Glomerular visceral epithelial cell (primary cell): ENCODE data around the gene CYB5R4.
"Not testable (repeated sequence)": the region's sequence is repeated elsewhere in the genome, so short reads cannot be mapped to it uniquely, and the experiment has no call there.

ENCODE experiments used
- DNase-seq: peaks from one replicate; pipeline ENCODE4 v3.0.0-alpha.2; 2016; ENCODE audit errors: extremely low spot score

Gene CYB5R4

DNA sequence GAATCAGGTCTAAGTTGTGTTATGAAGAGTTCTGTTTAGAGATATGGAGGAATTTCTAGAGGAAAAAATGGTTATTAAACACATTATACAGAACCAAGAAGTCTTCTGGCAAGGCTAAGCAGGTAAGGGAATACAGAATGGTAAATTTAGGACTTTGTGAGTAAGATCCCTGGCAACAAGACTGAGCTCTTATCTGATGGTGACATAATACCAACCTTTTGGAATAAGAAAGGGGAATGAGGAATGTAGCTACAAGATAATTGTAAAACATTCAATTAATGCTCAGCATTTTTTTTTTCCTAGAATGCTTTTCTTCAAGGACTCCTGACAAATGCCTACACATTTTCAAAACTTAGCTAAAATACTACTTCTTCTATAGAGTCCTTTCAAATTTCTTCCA, 51.8 kb downstream of the CYB5R4 start:
- DNase-seq = no peak

DNA sequence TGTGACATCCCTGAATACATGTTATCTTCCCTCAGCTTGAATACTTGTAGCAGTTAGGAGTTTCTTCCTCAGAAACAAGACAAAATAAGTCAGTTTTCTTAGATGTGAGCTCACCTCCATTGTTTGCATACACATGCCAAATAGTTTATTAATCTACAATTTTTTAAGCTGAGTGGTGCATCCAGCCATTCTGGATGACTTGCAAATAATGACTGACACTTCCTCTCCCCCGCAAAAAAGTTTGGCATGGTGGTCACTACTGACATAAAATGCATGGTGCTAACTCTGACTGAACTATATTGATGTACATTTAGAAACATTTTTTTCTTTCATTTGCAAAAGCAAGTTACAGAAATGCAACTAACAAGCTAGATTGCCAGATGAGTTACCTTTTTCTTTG, 55.5 kb downstream of the CYB5R4 start:
- DNase-seq = no peak

DNA sequence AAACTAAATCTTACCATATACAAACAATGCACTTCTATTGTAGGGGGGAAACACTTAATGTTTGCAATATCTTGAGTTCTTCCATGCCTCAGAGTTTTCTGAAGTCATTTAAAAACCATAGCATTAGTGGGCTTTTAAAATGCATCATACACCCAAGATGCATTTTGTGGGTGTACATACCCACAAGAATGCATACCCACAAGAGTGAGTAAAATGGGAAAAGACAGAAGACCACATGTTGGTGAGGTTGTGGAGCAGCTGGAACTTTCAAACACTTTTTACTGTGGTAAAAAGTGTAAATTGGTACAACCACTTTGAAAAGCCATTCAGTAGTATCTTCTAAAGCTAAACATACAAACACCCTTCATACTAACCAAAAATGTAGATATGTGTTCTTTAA, 57.5 kb downstream of the CYB5R4 start:
- DNase-seq = no peak

DNA sequence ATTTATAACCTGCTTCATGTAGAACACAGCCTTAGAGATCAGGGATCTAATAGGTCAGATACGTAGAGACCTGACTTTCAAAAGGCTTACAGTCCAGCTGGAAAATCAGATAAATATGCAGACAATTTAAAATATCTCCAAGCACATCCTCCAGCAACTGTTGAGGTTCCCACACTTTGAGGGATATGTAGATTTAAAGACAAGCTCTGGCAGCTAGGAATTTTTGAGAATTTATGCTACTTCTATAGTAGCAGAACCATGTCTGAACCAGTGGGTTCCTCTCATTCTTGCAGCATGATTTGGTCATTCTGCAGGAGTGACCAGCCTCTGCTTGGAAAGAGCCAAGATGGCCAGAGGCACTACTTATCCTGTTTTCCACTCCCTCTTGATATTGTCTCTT, 60.5 kb downstream of the CYB5R4 start:
- DNase-seq = no peak

DNA sequence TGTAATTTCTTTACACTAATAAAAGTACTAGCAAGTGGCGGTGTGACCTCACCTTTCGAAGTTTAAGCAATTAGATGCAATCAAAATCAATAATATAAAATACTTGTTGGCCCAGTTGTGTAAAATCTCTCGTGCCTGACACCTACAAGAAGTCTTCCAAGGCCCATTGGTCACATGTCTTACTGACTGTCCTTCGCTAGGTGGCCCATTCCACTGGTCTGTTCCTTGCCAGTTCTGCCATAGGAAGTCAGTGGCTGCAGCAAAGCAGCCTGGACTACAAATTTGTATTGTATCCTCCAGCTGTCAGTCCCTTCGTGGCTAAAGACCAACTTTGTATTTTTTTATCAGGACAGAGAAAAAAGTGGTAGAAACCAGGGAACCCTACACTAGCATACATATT, 61.8 kb downstream of the CYB5R4 start:
- no peak for DNase-seq

DNA sequence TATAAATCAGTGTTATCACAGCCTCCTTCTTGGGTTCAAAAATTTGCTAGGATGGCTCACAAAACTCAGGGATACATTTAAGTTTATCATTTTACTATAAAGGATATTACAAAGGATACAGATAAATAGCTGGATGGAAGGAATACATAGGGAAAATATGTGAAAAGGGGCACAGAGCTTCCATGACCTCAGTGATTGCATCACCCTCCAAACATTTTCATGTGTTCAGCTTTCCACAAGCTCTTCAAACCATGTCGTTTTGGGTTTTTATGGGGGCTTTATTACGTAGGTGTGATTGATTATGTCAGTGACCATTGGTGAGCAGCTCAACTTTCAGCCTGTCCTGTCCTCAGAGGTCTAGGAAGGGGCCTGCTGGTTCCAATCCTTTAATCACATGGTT, 68.0 kb downstream of the CYB5R4 start:
- no peak for DNase-seq

DNA sequence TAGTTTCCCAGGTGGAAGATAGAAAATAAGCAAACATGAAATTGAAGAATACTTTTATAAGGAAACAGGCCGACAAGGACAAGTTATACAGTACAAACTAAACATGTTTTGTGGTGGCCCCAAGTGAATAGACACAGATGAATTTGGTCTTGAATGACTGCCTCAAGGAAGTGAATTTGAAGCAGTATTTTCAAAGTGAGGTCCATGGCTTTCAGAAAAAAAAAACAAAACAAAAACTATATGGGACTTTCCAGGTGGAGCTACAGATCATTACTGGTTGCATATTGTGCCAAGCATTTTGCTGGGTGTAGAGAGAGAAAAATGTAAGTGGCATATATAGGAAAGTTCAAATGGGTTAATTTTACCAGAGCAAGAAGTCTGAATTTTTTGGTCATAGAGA, 68.8 kb downstream of the CYB5R4 start:
- DNase-seq = no peak

DNA sequence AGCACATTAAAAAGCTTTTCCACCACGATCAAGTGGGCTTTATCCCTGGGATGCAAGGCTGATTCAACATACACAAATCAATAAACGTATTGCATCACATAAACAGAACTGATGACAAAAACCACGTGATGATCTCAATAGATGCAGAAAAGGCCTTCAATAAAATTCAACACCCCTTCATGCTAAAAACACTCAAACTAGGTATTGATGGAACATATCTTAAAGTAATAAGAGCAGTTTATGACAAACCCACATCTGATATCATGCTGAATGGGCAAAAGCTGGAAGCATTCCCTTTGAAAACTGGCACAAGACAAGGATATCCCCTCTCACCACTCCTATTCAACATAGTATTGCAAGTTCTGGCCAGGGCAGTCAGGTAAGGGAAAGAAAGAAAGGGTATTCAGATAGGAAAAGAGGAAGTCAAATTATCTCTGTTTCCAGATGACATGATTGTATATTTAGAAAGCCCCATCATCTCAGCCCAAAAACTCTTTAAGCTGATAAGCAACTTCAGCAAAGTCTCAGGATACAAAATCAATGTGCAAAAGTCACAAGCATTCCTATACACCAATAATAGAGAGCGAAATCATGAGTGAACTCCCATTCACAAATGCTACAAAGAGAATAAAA, 86.8 kb downstream of the CYB5R4 start:
- not testable (repeated sequence) for DNase-seq

DNA sequence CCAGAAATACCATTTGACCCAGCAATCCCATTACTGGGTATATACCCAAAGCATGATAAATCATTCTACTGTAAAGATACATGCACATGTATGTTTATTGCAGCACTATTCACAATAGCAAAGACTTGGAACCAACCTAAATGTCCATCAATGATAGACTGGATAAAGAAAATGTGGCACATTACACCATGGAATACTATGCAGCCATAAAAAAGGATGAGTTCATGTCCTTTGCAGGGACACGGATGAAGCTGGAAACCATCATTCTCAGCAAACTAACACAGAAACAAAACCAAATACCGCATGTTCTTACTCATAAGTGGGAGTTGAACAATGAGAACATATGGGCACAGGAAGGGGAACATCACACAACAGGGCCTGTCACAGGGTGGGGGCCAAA, 88.5 kb downstream of the CYB5R4 start:
- not testable (repeated sequence) for DNase-seq

DNA sequence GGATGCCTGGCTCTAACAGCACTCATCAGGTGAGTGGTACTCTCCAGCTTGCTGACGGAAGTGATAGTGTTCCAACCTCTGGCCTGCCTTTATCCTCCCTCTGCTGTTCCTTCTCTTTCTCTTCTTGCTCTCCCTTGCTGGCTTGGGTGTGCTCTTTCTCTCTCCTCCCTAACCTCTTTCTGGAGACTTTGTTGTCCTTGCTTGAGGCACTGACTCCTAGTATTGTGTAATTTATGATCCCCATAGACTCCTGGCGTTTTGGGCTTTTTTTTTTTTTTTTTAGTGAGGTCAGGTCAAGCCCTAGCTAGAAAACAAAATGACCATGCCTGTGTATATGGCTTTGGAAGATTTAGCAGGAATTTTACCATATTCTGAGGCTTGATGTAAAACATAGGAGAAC, 89.4 kb downstream of the CYB5R4 start:
- DNase-seq = no peak

DNA sequence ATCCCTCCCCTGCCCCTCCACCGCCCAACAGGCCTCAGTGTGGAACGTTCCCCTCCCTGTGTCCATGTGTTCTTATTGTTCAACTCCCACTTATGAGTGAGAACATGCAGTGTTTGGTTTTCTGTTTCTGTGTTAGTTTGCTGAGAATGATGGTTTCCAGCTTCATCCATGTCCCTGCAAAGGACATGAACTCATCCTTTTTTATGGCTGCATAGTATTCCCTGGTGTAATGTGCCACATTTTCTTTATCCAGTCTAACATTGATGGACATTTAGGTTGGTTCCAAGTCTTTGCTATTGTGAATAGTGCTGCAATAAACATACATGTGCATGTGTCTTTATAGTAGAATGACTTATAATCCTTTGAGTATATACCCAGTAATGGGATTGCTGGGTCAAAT, 91.9 kb downstream of the CYB5R4 start:
- DNase-seq = not testable (repeated sequence)

DNA sequence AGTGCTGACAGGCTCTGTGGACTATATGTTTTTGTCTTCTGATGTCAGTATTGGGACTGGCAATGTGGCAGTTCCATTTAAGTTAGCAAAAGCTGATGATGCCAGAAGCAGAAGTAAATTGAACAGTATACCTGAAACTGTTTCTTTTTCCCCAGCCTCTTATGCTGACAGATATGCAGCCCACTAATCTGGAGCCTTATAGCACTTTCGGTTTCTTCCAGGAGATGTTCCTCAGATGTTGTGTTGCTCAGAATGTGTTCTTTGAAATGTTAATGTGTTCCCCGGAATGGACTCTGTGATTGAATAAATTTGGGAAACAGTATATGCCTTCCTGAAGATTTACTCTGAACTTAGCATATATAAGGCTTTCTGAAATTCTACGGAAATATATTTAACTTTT, 93.3 kb downstream of the CYB5R4 start:
- DNase-seq = no peak

DNA sequence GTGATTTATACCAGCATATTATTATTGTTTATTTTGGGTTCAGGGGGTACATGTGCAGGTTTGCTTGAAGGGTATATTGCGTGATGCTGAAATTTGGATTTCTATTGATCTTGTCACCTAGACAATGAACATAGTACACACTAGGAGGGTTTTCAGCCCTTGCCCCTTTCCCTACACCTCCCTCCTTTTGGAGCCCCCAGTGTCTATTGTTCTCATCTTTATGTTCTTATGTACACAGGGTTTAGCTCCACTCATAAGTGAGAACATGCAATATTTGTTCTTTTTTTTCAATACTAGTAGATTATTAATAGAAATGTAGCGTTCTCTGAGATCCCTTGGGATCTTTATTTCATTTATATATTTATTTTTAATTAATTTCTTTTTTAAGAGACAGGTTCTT, 94.9 kb downstream of the CYB5R4 start:
- no peak for DNase-seq

DNA sequence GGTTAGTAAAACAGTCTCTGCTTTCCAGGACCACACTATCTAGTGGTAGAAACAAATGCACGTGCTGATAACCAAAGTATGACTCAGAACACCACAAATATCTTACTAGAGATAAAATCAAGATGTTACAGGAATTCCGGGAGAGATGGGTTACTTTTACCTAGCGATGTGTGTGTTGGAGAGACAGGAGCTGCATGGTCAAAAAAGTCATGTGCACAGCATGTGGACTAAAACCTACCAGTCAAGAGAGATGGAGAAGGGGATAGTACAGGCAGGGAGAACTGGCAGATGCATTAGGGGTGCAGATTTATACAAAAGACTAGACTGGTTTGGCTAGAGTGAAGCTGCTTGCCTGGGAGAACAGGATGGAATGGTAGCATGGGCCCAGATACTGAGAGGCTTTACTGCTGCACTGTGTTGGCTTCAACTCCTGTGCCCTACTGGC, 98.8 kb downstream of the CYB5R4 start:
- peak; percentile 34 for DNase-seq

DNA sequence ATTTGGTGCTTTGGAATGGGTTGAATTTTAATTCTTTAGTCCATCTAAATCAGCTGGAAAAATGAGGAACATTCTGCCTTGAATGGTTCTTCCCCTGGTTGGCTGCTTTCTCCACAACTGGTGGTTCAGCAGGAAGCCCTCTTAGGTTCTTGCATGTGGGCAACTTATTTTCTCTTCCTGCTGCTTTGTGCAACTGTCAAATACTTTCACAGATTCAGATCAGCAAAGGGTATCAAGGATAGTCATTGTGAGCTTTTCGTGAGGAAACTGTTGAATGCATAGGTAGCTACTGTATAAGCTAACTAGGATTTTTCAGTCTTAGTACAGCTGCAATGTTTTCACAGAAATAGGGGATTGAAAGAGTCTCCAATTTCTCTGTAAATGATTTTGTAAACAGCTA, 101.2 kb downstream of the CYB5R4 start:
- DNase-seq = no peak

DNA sequence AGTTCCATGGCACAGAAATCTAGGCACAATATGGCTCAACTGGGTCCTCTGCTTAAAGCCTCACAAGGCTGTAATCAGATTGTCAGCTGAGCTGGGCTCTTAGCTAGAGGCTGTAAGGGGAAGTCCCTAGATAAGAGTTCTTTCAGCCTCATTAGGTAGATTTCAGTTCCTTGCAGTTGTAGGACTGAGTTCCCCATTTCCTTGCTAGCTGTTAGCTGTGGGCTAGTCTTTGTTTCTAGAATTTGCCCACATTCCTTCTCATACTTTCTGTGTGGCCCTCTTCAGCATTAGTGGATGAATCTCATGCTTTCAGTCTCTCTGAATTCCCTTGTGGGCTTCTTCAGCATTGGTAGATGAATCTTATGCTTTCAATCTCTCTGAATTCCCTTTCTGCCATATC, 103.1 kb downstream of the CYB5R4 start:
- DNase-seq = no peak

DNA sequence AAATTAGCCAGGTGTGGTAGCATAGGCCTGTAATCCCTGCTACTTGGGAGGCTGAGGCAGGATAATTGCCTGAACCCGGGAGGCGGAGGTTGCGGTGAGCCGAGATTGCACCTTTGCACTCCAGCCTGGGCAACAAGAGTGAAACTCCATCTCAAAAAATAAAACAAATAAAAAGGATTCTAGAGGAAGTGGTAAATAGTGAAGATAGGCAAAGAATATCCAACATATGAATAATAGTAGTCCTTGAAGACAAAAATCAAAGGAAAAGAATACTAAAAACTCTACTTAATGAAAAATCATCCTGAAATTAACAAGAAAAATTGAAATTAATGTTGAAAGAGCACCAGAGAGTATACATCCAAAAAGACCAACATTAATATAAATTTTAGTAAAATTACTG, 107.0 kb downstream of the CYB5R4 start:
- no peak for DNase-seq

DNA sequence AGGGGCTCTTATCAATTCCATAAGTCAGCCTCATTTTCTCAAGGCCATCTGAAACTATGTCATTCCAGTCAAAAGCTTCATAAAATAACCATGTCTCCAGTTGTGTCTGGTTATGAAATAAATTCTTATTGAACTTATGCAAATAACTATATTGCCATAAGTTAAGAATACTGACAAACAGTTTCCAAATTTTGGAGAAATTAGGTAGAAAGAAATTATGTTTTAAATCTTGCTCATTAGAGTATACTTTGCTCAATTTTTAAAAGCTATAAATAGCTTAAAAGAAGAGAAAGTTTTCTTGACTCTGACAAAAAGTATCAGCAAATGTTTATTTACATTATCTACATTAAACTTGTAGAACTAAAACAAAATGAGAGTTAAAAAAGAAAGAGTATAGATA, 111.1 kb downstream of the CYB5R4 start:
- DNase-seq = no peak

DNA sequence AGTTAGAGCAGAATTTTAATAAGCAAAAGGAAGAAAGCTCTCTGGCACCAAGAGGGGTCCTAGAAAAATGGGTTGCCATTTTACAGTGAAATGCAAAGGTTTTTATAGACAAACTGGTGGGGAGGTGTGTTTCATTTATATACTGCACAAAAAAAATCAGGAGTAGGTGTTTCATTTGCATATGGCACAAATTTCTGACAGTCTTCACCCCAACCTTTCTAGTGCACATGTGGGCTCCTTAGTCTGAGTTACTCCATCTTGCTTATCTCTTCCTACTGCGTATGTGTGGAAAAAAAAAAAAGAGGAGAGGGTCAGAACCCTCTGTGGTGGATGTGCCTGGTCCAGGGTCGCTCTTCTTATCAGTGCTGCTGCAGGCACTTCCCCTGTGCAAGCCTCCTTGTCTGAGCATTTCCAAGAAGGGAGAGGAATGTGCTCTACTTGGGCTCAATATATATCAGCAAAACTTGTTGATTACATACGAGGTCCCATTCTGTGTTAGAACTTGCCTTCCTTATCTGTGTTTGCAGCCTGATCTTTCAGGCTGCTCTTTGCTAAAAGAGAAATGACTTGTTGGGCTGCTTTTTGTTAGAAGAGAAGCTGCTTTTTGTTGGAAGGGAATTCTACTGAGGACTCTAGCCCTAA, 115.0 kb downstream of the CYB5R4 start:
- DNase-seq = no peak

DNA sequence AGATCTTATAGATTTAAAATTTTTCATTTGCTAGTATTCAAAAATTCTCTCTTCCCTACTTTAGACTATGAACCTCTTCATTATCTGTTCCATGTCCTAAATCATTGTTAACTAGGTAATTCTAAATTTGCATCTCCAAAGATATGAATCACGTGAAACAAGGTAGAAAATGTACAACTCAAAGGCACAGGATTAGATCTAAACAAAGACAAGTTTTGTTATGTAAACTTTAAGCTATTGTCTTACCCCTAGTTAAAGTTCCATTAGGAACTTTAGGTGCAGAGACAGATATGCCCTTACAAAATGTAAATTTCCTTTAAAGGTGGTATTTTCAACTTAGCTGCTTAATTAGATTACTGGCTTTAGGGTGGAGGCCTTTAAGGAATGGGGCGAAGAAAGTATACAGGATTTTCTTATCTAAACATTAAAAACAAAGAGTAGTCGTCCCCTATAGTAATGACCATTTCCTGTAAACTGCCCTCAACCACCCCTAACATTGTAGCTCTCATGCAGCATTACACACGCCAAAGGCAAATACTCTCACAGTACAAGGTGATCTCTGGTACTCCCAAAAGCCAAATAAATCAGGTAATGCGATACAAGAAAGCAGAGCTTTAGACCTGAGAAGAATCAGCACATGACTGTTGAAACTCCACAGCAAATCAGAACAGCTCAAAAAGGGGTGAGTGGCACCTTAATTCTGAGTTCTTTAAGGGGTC, 116.7 kb downstream of the CYB5R4 start:
- no peak for DNase-seq

DNA sequence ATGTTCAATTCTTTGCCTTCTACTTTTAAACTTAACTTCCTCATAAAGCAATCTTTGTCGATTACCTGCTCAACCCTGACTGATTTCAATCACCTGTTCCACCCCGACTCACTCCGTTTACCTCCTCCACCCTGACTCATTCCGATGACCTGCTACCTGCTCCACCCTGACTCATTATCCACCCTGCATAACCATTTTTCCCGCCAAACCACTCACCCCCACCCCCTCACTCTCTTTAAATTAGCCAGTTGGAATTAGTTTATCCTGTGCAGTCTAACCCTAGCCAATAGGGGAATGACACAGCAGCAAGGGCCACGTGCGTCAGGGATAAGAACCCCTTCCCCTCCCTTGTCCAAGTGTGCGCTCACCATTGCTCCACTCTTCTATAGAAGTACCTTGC, 117.4 kb downstream of the CYB5R4 start:
- DNase-seq = no peak

DNA sequence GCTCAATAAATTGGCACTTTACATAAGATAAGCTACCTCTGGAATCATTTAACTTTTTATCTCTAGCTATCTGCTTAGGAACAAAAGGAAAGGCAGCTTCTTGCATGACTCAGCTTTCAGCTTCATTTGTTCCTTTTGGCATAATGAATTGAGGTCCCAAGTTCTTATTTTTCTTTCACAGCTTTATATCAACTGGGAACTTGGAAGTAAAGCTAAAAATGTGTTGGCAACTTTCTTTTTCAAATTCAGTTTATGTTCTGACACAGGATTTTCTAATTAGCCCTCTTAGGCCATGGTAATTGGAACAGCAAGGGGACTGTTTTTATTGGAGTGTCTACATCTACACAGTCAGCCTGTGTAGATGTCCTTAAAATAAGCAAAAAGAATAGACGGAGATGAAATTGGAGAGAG, 118.8 kb downstream of the CYB5R4 start:
- no peak for DNase-seq

DNA sequence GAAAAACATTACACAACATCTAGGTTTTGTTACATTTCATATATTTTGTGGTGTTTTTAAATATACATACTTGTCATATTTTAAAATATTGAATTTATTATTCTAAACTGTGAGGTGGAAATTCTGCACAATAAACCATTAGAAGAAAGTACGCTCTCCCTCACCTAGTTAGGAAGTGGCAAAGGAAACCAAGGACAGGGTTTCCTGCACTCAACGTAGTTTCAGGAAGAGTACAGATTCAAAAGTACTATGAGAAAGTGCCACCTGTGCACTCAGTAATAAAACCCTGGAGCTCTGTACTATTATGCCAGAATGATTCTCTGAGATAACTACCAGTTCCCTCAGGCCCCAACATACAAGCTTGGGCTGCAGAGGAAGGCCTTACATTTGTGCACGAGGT, 119.5 kb downstream of the CYB5R4 start:
- no peak for DNase-seq
